Fibroblast of lung (primary cell): ENCODE data around the gene RTKN.

Experiments used
- CTCF ChIP-seq, 2 donors: IDR thresholded peaks in 1 of 2; conservative IDR thresholded peaks in 1 of 2; 1 replicate in 1 of 2; 2 replicates in 1 of 2; pipeline ENCODE4 v1.5.1; 2011 to 2012; ENCODE audit warnings: low read length in 2 of 2, control low read depth in 1 of 2, inconsistent platforms in 1 of 2, low read depth in 1 of 2, mild to moderate bottlenecking in 1 of 2
- EZH2 ChIP-seq: IDR thresholded peaks from 2 replicates; pipeline ENCODE4 v1.5.1; 2012; ENCODE audit warnings: low read length, control low read depth, mild to moderate bottlenecking; ENCODE audit errors: missing control alignments

GRCh38 chr2:74462054-74462785 is 20.5 kb upstream of the RTKN start:
- TF ChIP-seq CTCF (conservative IDR thresholded peaks at IDR 0.05 in 1 of 2, IDR thresholded peaks at IDR 0.05 in 1 of 2; ENCODE audit: low read depth in 1 of 2, low read length in 2 of 2) (no peak), EZH2 (no peak)
